Measurements from ENCODE around the gene MRPL42. TPM values are rescaled to one million over a fixed set of nuclear protein-coding genes. Genes with fewer than 3 reads are reported as not detected.
"Not testable (repeated sequence)": the region's sequence is repeated elsewhere in the genome, so short reads cannot be mapped to it uniquely, and the experiment has no call there.

MRPL42 gene
- polyA plus RNA-seq, 1 donor: 64.0 TPM

- DNase-seq: no peak
- no peak overlapping the region for H3K4me3 ChIP-seq (ENCODE audit: low read length)
- WGBS (ENCODE audit: insufficient coverage, low lambda C conversion rate): 100% methylated on average over 2 of the region's 5 CpGs
Observed at GRCh38 chr12:93465841-93466240, 1.5 kb upstream of the MRPL42 start.

GRCh38 chr12:93466625-93467350, 526 bp upstream of the MRPL42 start:
- Histone ChIP-seq H3K36me3 (ENCODE audit: control insufficient read depth, insufficient read depth, low read length) (peaks cover 6% of the 10 kb centered on the region), H3K4me3 (ENCODE audit: low read length) (no peak overlapping the region), H3K27me3 (ENCODE audit: control insufficient read depth, insufficient read depth, low read length) (no peaks in the 10 kb centered on the region), H3K27ac (ENCODE audit: low read length) (peak overlapping the region; percentile 87), H3K9me3 (ENCODE audit: control insufficient read depth, low read depth, low read length) (no peaks in the 10 kb centered on the region), H3K4me1 (ENCODE audit: control insufficient read depth, insufficient read depth, low read length) (peaks cover 10% of the 10 kb centered on the region)
- DNase-seq: no peak
- no CpG with 5 or more reads among the region's 9 CpGs for WGBS (ENCODE audit: insufficient coverage, low lambda C conversion rate)

More at GRCh38 chr12:93465841-93466240, 1.5 kb upstream of the MRPL42 start:
- H3K27ac ChIP-seq (ENCODE audit: low read length): no peak overlapping the region
- H3K4me1 ChIP-seq (ENCODE audit: control insufficient read depth, insufficient read depth, low read length): peaks cover 10% of the 10 kb centered on the region
- peaks cover 6% of the 10 kb centered on the region for H3K36me3 ChIP-seq (ENCODE audit: control insufficient read depth, insufficient read depth, low read length)
- H3K9me3 ChIP-seq (ENCODE audit: control insufficient read depth, low read depth, low read length): no peaks in the 10 kb centered on the region
- H3K27me3 ChIP-seq (ENCODE audit: control insufficient read depth, insufficient read depth, low read length): no peaks in the 10 kb centered on the region

DNA sequence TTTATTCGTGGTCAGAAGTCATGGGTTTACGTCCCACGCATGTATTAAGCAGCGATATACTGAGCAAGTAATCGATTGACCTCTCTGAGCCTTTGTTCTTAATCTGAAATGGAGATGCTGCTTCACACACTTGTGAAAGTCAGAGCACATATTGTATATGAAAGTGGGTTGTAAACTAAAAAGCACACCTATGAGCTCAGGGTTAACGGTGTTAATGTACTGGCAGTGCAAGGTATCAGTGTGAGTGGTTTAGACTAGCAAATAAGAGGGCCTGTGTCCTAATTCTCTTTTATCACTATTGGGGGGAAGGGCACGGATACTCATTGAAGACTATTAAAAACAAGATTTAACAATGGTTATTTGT, 676 bp downstream of the MRPL42 start:
- no peak for DNase-seq
- WGBS (ENCODE audit: insufficient coverage, low lambda C conversion rate): no CpG with 5 or more reads among the region's 7 CpGs
- Histone ChIP-seq H3K27me3 (ENCODE audit: control insufficient read depth, insufficient read depth, low read length) (no peaks in the 10 kb centered on the region), H3K4me3 (ENCODE audit: low read length) (peak overlapping the region; percentile 71), H3K27ac (ENCODE audit: low read length) (peak overlapping the region; percentile 87), H3K4me1 (ENCODE audit: control insufficient read depth, insufficient read depth, low read length) (peaks cover 10% of the 10 kb centered on the region), H3K36me3 (ENCODE audit: control insufficient read depth, insufficient read depth, low read length) (peaks cover 9% of the 10 kb centered on the region), H3K9me3 (ENCODE audit: control insufficient read depth, low read depth, low read length) (no peaks in the 10 kb centered on the region)

DNA sequence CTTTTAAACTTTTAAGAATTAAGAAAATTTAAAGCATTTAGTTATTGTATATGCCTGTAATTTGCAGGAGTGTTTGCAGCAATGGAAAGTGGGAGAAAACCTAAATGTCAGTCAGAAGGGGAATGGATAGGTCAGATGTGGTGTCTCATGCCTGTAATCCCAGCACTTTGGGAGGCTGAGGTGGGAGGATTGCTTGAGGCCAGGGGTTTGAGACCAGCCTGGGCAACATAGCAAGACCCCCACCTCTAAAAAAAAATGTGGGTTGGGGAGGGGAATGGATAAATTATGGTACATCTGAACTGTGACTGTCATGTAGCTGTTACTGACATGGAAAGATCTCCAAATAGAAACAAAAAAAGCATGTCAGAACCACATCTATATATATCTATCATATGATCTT, 2.1 kb downstream of the MRPL42 start:
- peaks cover 14% of the 10 kb centered on the region for H3K36me3 ChIP-seq (ENCODE audit: control insufficient read depth, insufficient read depth, low read length)
- no peak overlapping the region for H3K27ac ChIP-seq (ENCODE audit: low read length)
- no peaks in the 10 kb centered on the region for H3K9me3 ChIP-seq (ENCODE audit: control insufficient read depth, low read depth, low read length)
- no peak overlapping the region for H3K4me3 ChIP-seq (ENCODE audit: low read length)
- no peak for DNase-seq
- peaks cover 10% of the 10 kb centered on the region for H3K4me1 ChIP-seq (ENCODE audit: control insufficient read depth, insufficient read depth, low read length)
- H3K27me3 ChIP-seq (ENCODE audit: control insufficient read depth, insufficient read depth, low read length): no peaks in the 10 kb centered on the region

DNA sequence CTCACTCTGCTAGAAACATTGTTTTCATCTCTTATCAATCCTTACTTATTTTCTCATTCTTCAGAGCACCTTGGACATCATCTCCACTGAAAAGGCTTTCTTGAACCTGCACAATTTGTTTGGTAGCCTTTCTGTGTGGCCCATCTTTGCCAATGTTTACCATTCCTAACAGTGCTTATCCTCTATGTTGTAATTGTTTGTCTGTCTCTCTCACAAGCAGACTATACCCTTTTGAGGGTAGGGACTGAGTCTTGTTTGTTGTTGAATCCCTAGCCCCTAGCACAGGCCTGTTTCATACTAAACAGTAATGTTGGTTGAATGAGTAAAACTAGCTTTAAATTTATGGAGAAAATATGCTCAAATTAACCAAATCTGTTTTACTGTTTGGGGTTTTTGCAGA, 9.2 kb downstream of the MRPL42 start:
- Histone ChIP-seq H3K27ac (ENCODE audit: low read length) (no peak overlapping the region), H3K4me1 (ENCODE audit: control insufficient read depth, insufficient read depth, low read length) (no peaks in the 10 kb centered on the region), H3K36me3 (ENCODE audit: control insufficient read depth, insufficient read depth, low read length) (peaks cover 50% of the 10 kb centered on the region), H3K27me3 (ENCODE audit: control insufficient read depth, insufficient read depth, low read length) (no peaks in the 10 kb centered on the region), H3K4me3 (ENCODE audit: low read length) (no peak overlapping the region), H3K9me3 (ENCODE audit: control insufficient read depth, low read depth, low read length) (no peaks in the 10 kb centered on the region)
- DNase-seq: no peak

DNA sequence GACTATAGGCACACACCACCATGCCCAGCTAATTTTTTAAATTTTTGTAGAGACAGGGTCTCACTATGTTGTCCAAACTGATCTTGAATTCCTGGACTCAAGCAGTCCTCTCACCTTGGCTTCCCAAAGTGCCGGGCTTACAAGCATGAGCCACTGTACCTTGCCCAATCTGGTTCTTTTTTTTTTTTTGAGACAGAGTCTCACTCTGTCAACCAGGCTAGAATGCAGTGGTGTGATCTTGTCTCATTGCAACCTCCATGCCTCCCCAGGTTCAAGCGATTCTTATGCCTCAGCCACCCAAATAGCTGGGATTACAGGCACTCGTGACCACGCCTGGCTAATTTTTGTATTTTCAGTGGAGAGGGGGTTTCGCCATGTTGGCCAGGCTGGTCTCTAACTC, 15.4 kb downstream of the MRPL42 start:
- H3K4me3 ChIP-seq (ENCODE audit: low read length): no peak overlapping the region
- DNase-seq: no peak
- no peaks in the 10 kb centered on the region for H3K27me3 ChIP-seq (ENCODE audit: control insufficient read depth, insufficient read depth, low read length)
- H3K4me1 ChIP-seq (ENCODE audit: control insufficient read depth, insufficient read depth, low read length): no peaks in the 10 kb centered on the region
- H3K9me3 ChIP-seq (ENCODE audit: control insufficient read depth, low read depth, low read length): no peaks in the 10 kb centered on the region
- peaks cover 61% of the 10 kb centered on the region for H3K36me3 ChIP-seq (ENCODE audit: control insufficient read depth, insufficient read depth, low read length)
- no peak overlapping the region for H3K27ac ChIP-seq (ENCODE audit: low read length)
- no CpG with 5 or more reads among the region's 5 CpGs for WGBS (ENCODE audit: insufficient coverage, low lambda C conversion rate)

- Histone ChIP-seq H3K27ac (ENCODE audit: low read length) (no peak overlapping the region), H3K36me3 (ENCODE audit: control insufficient read depth, insufficient read depth, low read length) (peaks cover 61% of the 10 kb centered on the region), H3K9me3 (ENCODE audit: control insufficient read depth, low read depth, low read length) (no peaks in the 10 kb centered on the region), H3K4me1 (ENCODE audit: control insufficient read depth, insufficient read depth, low read length) (no peaks in the 10 kb centered on the region), H3K27me3 (ENCODE audit: control insufficient read depth, insufficient read depth, low read length) (no peaks in the 10 kb centered on the region), H3K4me3 (ENCODE audit: low read length) (no peak overlapping the region)
- DNase-seq: no peak
- WGBS (ENCODE audit: insufficient coverage, low lambda C conversion rate): 80% methylated on average over 1 of the region's 4 CpGs
Observed at GRCh38 chr12:93483151-93483807, 16.0 kb downstream of the MRPL42 start.

DNA sequence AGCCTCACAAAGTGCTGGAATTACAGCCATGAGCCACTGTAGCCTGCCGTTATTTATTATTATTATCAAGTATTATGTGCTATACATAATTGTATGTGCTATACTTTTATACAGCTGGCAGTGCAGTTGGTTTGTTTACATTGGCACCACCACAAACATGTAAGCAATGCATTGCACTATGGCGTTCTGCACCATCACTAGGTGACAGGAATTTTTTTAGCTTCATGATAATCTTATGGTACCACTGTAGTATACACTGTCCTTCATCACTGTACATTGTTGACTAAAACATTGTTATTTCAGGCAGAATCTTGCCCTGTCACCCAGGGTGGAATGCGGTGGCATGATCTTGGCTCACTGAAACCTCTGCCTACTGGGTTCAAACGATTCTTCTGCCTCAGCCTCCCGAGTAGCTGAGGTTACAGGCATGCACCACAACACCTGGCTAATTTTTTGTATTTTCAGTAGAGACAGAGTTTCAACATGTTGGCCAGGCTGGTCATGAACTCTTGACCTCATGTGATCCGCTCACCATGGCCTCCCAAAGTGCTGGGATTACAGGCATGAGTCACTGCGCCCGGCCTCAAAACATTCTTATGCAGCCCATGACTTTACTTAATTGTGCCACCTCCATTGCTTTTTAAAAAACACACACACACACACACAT, 17.1 kb downstream of the MRPL42 start:
- H3K27ac ChIP-seq (ENCODE audit: low read length): no peak overlapping the region
- no CpG with 5 or more reads among the region's 8 CpGs for WGBS (ENCODE audit: insufficient coverage, low lambda C conversion rate)
- H3K4me1 ChIP-seq (ENCODE audit: control insufficient read depth, insufficient read depth, low read length): no peaks in the 10 kb centered on the region
- no peaks in the 10 kb centered on the region for H3K27me3 ChIP-seq (ENCODE audit: control insufficient read depth, insufficient read depth, low read length)
- H3K4me3 ChIP-seq (ENCODE audit: low read length): no peak overlapping the region
- peaks cover 67% of the 10 kb centered on the region for H3K36me3 ChIP-seq (ENCODE audit: control insufficient read depth, insufficient read depth, low read length)
- H3K9me3 ChIP-seq (ENCODE audit: control insufficient read depth, low read depth, low read length): no peaks in the 10 kb centered on the region
- DNase-seq: no peak

GRCh38 chr12:93492808-93493207, 25.5 kb downstream of the MRPL42 start:
- not testable (repeated sequence) for H3K4me3 ChIP-seq (ENCODE audit: low read length); H3K27ac ChIP-seq (ENCODE audit: low read length); H3K9me3 ChIP-seq (ENCODE audit: control insufficient read depth, low read depth, low read length); H3K4me1 ChIP-seq (ENCODE audit: control insufficient read depth, insufficient read depth, low read length); DNase-seq; H3K27me3 ChIP-seq (ENCODE audit: control insufficient read depth, insufficient read depth, low read length)
- peaks cover 31% of the 10 kb centered on the region for H3K36me3 ChIP-seq (ENCODE audit: control insufficient read depth, insufficient read depth, low read length)
- WGBS (ENCODE audit: insufficient coverage, low lambda C conversion rate): no CpG with 5 or more reads among the region's 1 CpG

- peaks cover 20% of the 10 kb centered on the region for H3K36me3 ChIP-seq (ENCODE audit: control insufficient read depth, insufficient read depth, low read length)
- no peak overlapping the region for H3K4me3 ChIP-seq (ENCODE audit: low read length)
- no peaks in the 10 kb centered on the region for H3K27me3 ChIP-seq (ENCODE audit: control insufficient read depth, insufficient read depth, low read length)
- H3K4me1 ChIP-seq (ENCODE audit: control insufficient read depth, insufficient read depth, low read length): no peaks in the 10 kb centered on the region
- no peaks in the 10 kb centered on the region for H3K9me3 ChIP-seq (ENCODE audit: control insufficient read depth, low read depth, low read length)
- no CpG with 5 or more reads among the region's 3 CpGs for WGBS (ENCODE audit: insufficient coverage, low lambda C conversion rate)
- H3K27ac ChIP-seq (ENCODE audit: low read length): no peak overlapping the region
- no peak for DNase-seq
Observed at GRCh38 chr12:93494096-93494495, 26.8 kb downstream of the MRPL42 start.

Measured in large intestine (tissue), 3 donors.